IPS-18c (cell line): ENCODE data around the gene CAPRIN1.
"Not testable (repeated sequence)": the region's sequence is repeated elsewhere in the genome, so short reads cannot be mapped to it uniquely, and the experiment has no call there.

Source experiments
- H3K4me3 ChIP-seq: 2 replicates; pipeline ENCODE4 v1.7.0; 2013; ENCODE audit warnings: low read depth, mild to moderate bottlenecking, low read length, moderate library complexity; ENCODE audit not compliant: insufficient read depth
- H3K9me3 ChIP-seq: one replicate; pipeline ENCODE4 v1.6.1; 2013; ENCODE audit warnings: mild to moderate bottlenecking, low read length, moderate library complexity; ENCODE audit not compliant: control insufficient read depth, insufficient read depth

Gene CAPRIN1

GRCh38 chr11:34071306-34071705, 19.8 kb downstream of the CAPRIN1 start:
- H3K9me3 ChIP-seq, H3K4me3 ChIP-seq: not testable (repeated sequence)

- no peak overlapping the region for H3K4me3 ChIP-seq
- no peaks in the 10 kb centered on the region for H3K9me3 ChIP-seq
These were observed 20.5 kb downstream of the CAPRIN1 start for GRCh38 chr11:34072041-34072440.

GRCh38 chr11:34072832-34073231, 21.3 kb downstream of the CAPRIN1 start:
- no peaks in the 10 kb centered on the region for H3K9me3 ChIP-seq
- H3K4me3 ChIP-seq, result no peak overlapping the region

- Histone ChIP-seq H3K4me3 (no peak overlapping the region), H3K9me3 (no peaks in the 10 kb centered on the region)
These were observed 22.9 kb downstream of the CAPRIN1 start for GRCh38 chr11:34074391-34074790.

GRCh38 chr11:34075178-34075820, 23.8 kb downstream of the CAPRIN1 start:
- Histone ChIP-seq H3K9me3 (no peaks in the 10 kb centered on the region), H3K4me3 (no peak overlapping the region)

DNA sequence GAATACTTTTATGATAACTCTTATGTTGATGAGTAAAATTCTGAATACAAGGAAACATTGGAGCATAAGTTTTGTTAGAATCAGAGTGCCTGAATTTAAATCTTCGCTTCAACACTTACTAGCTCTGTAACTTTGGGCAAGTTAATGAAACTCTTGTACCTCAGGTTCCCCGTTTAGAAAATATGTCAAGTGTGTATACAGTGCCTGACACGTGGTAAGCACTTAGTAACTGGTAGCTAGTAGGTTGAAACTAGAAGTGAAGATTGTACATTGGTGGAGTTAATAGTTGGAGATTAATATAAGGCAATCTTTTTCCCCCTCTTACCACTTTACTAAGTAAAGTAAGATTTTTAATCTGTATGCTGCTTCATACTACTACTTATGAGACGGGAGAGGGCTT, 29.1 kb downstream of the CAPRIN1 start:
- H3K9me3 ChIP-seq, result no peaks in the 10 kb centered on the region
- H3K4me3 ChIP-seq, result no peak overlapping the region

GRCh38 chr11:34084637-34085036, 33.1 kb downstream of the CAPRIN1 start:
- Histone ChIP-seq H3K4me3 (no peak overlapping the region), H3K9me3 (no peaks in the 10 kb centered on the region)

GRCh38 chr11:34086554-34087283, 35.2 kb downstream of the CAPRIN1 start:
- Histone ChIP-seq H3K9me3 (no peaks in the 10 kb centered on the region), H3K4me3 (no peak overlapping the region)

- H3K9me3 ChIP-seq, result no peaks in the 10 kb centered on the region
- no peak overlapping the region for H3K4me3 ChIP-seq
These were observed 40.3 kb downstream of the CAPRIN1 start for GRCh38 chr11:34091825-34092224.

GRCh38 chr11:34094900-34095299, 43.4 kb downstream of the CAPRIN1 start:
- H3K4me3 ChIP-seq, H3K9me3 ChIP-seq: not testable (repeated sequence)

GRCh38 chr11:34098813-34099212, 47.3 kb downstream of the CAPRIN1 start:
- Histone ChIP-seq H3K9me3 (no peaks in the 10 kb centered on the region), H3K4me3 (no peak overlapping the region)

GRCh38 chr11:34104680-34105078, 53.1 kb downstream of the CAPRIN1 start:
- Histone ChIP-seq H3K4me3 (peak overlapping the region; percentile 65; the same call in 1 of the 2 replicates), H3K9me3 (no peaks in the 10 kb centered on the region)

- Histone ChIP-seq H3K9me3 (no peaks in the 10 kb centered on the region), H3K4me3 (peak within 1 kb of the TSS; percentile 65)
These were observed 53.8 kb downstream of the CAPRIN1 start, which contains the start of gene NAT10 for GRCh38 chr11:34105079-34105956. NAT10 (plus strand) TSS chr11:34105629; CDS start chr11:34108226, 2,597 bp downstream.

DNA sequence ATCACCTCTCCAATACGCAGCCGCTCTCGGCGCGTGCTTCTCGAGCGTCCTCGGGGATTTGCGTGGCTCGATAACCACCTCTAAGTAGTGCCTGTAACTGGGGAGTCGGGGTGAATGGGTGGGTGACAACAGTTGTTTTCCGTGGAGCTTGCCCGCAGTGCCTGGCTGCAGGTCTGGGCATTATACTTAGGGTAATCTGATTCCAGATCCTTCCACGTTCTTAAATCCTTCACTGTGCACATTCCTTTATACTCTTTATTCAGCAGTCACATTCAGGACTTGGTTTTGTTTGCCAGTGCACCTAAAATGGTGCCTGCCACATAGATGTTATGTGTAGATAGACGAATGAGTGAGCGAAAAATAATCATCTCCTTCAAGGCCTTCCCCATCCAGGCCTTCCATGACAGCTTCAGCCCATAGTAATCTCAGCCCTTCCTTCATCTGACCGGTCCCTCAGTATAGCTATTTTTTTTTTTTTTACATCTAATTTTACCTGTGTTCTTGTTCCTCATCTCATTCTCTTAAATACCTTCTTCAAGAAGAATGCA, 54.5 kb downstream of the CAPRIN1 start:
- Histone ChIP-seq H3K9me3 (no peaks in the 10 kb centered on the region), H3K4me3 (peak overlapping the region; percentile 65)

DNA sequence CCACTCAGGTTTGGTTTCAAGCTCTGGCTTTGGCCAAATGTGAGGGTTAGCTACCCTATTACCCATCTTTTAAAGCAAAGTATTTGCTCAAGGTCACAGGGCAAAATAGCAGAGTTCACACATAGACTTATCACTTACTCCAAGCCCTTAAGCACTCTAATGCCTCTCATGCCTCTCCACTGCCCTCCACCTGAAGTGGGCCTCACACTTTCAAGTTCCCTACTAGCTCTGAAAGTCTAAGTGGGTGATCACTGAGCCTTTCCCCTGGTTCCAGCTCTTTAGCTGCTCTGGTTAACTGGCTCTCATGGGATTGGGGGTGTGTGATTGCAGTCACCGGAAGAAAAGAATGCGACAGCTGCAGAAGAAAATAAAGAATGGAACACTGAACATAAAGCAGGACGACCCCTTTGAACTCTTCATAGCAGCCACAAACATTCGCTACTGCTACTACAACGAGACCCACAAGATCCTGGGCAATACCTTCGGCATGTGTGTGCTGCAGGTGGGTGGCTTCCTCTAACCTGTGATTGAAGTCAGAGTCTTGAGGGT, 60.3 kb downstream of the CAPRIN1 start:
- no peak overlapping the region for H3K4me3 ChIP-seq
- H3K9me3 ChIP-seq, result no peaks in the 10 kb centered on the region

DNA sequence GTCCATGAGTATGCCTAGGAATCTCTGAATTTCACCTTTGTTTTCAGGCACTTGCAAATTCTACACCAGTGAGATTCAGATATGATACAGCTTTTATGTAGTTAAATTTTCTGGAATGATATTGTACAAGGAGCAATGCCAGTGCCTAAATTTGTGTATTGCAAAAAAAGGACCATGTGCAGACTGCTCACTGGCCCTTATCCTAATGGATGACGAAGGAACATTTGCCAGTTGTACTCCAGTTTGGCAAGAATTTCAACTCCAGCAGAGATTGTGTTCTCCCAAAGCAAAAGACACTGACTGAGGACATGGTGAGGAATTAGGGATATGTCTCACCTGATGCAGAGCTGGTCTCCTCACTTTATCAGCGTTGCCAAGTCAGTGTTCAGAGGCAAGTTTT, 62.5 kb downstream of the CAPRIN1 start:
- Histone ChIP-seq H3K9me3 (no peaks in the 10 kb centered on the region), H3K4me3 (no peak overlapping the region)

GRCh38 chr11:34114471-34114870, 62.9 kb downstream of the CAPRIN1 start:
- Histone ChIP-seq H3K9me3 (no peaks in the 10 kb centered on the region), H3K4me3 (no peak overlapping the region)
